SH-SY5Y (cell line): ENCODE data around the gene SNN.

Experiments used
- GATA2 ChIP-seq: IDR thresholded peaks from 2 replicates; pipeline ENCODE4 v1.6.1; 2011; ENCODE audit warnings: mild to moderate bottlenecking, low read depth, low read length
- GATA3 ChIP-seq: IDR thresholded peaks from 2 replicates; pipeline ENCODE4 v1.6.1; 2011; ENCODE audit warnings: low read depth, mild to moderate bottlenecking, low read length, moderate library complexity

GRCh38 chr16:11672206-11673090 is 4.2 kb downstream of the SNN start:
- TF ChIP-seq GATA3 (no peak), GATA2 (no peak)
